ENCODE data around the gene NUDC. TPM values are rescaled to one million over a fixed set of nuclear protein-coding genes. Genes with fewer than 3 reads are reported as not detected.

NUDC gene
- total and polyA plus RNA-seq, 2 of the 13 experiments (the other 11 are each of a cell fraction or from before 2014, with no cell fraction given) = 34.7 to 104 TPM

DNA sequence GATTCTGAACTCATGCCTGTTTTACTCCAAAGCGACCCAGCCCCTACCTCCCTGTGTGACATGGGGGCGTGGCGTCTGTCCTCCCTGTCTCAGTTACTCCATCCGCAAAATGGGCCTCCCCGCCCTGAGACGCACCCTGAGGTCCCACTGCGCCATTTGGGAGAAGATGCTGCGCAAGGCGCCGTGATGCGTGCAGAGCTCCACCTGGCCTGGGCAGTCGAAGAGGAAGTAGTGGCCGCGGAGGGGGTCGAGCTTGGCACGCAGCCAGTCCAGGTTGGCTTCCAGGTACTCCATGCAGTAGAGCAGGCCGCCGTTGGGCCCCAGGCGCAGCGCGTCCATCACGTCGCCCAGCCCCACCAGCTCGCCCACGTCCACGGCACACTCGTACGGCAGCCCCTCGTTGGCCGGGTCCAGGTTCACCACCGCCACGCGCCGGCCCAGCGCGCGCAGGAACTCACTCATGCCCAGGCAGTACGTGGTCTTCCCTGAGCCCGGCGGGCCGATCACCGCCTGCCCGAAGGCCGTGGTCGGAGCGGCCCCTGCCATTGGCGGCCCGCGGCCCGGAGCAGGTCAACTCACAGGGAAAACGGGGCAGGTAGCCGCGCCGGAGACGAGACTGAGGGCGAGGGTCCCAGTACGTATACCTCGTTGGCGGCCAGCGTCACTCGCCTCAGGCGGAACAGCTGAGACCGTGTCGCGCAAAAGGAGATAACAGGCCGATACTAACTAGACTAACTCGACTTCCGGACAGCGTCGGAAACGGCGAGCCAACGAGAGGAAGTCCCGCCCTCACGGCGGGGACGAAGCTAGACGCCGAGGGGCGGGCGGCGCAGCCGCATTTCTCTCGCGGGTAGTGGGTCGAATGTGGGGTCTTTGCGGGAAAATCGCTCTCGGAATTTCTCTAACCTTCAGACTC is 31.7 kb upstream of the NUDC start, which contains the start of gene GPN2 (continued):
- TF ChIP-seq, protein P1, sequence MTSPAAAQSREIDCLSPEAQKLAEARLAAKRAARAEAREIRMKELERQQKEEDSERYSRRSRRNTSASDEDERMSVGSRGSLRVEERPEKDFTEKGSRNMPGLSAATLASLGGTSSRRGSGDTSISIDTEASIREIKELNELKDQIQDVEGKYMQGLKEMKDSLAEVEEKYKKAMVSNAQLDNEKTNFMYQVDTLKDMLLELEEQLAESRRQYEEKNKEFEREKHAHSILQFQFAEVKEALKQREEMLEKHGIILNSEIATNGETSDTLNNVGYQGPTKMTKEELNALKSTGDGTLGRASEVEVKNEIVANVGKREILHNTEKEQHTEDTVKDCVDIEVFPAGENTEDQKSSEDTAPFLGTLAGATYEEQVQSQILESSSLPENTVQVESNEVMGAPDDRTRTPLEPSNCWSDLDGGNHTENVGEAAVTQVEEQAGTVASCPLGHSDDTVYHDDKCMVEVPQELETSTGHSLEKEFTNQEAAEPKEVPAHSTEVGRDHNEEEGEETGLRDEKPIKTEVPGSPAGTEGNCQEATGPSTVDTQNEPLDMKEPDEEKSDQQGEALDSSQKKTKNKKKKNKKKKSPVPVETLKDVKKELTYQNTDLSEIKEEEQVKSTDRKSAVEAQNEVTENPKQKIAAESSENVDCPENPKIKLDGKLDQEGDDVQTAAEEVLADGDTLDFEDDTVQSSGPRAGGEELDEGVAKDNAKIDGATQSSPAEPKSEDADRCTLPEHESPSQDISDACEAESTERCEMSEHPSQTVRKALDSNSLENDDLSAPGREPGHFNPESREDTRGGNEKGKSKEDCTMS (CRISPR knock-in tag; conservative IDR thresholded peaks at IDR 0.05) = no peak
- TF ChIP-seq CCDC6 (CRISPR knock-in tag; IDR thresholded peaks at IDR 0.05) (no peak), RARA (CRISPR knock-in tag; IDR thresholded peaks at IDR 0.05) (peak; percentile 57; the same call in 1 of the 2 replicates), NFKBIZ (CRISPR knock-in tag; IDR thresholded peaks at IDR 0.05) (peak; percentile 62; the same call in 1 of the 2 replicates), KLF15 (CRISPR knock-in tag; IDR thresholded peaks at IDR 0.05; ENCODE audit: borderline replicate concordance) (0 out of 2 replicates have a peak, but pooled peaks have one; percentile 44), ATAD3A (CRISPR knock-in tag; IDR thresholded peaks at IDR 0.05) (no peak), ZSCAN20 (CRISPR knock-in tag; IDR thresholded peaks at IDR 0.05; ENCODE audit: borderline replicate concordance) (0 out of 2 replicates have a peak, but pooled peaks have one; percentile 19)
- TF ChIP-seq, protein P2, sequence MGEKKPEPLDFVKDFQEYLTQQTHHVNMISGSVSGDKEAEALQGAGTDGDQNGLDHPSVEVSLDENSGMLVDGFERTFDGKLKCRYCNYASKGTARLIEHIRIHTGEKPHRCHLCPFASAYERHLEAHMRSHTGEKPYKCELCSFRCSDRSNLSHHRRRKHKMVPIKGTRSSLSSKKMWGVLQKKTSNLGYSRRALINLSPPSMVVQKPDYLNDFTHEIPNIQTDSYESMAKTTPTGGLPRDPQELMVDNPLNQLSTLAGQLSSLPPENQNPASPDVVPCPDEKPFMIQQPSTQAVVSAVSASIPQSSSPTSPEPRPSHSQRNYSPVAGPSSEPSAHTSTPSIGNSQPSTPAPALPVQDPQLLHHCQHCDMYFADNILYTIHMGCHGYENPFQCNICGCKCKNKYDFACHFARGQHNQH (CRISPR knock-in tag; IDR thresholded peaks at IDR 0.05) = peak; percentile 66
- TF ChIP-seq, protein P3, sequence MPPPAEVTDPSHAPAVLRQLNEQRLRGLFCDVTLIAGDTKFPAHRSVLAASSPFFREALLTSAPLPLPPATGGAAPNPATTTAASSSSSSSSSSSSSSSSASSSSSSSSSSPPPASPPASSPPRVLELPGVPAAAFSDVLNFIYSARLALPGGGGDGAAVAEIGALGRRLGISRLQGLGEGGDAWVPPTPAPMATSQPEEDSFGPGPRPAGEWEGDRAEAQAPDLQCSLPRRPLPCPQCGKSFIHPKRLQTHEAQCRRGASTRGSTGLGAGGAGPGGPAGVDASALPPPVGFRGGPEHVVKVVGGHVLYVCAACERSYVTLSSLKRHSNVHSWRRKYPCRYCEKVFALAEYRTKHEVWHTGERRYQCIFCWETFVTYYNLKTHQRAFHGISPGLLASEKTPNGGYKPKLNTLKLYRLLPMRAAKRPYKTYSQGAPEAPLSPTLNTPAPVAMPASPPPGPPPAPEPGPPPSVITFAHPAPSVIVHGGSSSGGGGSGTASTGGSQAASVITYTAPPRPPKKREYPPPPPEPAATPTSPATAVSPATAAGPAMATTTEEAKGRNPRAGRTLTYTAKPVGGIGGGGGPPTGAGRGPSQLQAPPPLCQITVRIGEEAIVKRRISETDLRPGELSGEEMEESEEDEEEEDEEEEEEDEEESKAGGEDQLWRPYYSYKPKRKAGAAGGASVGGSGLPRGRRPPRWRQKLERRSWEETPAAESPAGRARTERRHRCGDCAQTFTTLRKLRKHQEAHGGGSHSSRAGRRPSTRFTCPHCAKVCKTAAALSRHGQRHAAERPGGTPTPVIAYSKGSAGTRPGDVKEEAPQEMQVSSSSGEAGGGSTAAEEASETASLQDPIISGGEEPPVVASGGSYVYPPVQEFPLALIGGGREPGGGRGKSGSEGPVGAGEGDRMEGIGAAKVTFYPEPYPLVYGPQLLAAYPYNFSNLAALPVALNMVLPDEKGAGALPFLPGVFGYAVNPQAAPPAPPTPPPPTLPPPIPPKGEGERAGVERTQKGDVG (CRISPR knock-in tag; IDR thresholded peaks at IDR 0.05; ENCODE audit: borderline replicate concordance) = no peak
- TF ChIP-seq, protein P4, sequence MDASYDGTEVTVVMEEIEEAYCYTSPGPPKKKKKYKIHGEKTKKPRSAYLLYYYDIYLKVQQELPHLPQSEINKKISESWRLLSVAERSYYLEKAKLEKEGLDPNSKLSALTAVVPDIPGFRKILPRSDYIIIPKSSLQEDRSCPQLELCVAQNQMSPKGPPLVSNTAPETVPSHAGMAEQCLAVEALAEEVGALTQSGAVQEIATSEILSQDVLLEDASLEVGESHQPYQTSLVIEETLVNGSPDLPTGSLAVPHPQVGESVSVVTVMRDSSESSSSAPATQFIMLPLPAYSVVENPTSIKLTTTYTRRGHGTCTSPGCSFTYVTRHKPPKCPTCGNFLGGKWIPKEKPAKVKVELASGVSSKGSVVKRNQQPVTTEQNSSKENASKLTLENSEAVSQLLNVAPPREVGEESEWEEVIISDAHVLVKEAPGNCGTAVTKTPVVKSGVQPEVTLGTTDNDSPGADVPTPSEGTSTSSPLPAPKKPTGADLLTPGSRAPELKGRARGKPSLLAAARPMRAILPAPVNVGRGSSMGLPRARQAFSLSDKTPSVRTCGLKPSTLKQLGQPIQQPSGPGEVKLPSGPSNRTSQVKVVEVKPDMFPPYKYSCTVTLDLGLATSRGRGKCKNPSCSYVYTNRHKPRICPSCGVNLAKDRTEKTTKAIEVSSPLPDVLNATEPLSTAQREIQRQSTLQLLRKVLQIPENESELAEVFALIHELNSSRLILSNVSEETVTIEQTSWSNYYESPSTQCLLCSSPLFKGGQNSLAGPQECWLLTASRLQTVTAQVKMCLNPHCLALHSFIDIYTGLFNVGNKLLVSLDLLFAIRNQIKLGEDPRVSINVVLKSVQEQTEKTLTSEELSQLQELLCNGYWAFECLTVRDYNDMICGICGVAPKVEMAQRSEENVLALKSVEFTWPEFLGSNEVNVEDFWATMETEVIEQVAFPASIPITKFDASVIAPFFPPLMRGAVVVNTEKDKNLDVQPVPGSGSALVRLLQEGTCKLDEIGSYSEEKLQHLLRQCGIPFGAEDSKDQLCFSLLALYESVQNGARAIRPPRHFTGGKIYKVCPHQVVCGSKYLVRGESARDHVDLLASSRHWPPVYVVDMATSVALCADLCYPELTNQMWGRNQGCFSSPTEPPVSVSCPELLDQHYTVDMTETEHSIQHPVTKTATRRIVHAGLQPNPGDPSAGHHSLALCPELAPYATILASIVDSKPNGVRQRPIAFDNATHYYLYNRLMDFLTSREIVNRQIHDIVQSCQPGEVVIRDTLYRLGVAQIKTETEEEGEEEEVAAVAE (CRISPR knock-in tag; IDR thresholded peaks at IDR 0.05; ENCODE audit: borderline replicate concordance) = no peak
- TF ChIP-seq, protein P5, sequence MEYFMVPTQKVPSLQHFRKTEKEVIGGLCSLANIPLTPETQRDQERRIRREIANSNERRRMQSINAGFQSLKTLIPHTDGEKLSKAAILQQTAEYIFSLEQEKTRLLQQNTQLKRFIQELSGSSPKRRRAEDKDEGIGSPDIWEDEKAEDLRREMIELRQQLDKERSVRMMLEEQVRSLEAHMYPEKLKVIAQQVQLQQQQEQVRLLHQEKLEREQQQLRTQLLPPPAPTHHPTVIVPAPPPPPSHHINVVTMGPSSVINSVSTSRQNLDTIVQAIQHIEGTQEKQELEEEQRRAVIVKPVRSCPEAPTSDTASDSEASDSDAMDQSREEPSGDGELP (IDR thresholded peaks at IDR 0.05; ENCODE audit: borderline replicate concordance, low read depth) = peak; percentile 91
- TF ChIP-seq, protein P6, sequence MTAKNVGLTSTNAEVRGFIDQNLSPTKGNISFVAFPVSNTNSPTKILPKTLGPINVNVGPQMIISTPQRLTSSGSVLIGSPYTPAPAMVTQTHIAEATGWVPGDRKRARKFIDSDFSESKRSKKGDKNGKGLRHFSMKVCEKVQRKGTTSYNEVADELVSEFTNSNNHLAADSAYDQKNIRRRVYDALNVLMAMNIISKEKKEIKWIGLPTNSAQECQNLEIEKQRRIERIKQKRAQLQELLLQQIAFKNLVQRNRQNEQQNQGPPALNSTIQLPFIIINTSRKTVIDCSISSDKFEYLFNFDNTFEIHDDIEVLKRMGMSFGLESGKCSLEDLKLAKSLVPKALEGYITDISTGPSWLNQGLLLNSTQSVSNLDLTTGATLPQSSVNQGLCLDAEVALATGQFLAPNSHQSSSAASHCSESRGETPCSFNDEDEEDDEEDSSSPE (CRISPR knock-in tag; IDR thresholded peaks at IDR 0.05) = peak; percentile 57

All from HepG2 (cell line).